ENCODE data around the gene DNAAF5.

DNA sequence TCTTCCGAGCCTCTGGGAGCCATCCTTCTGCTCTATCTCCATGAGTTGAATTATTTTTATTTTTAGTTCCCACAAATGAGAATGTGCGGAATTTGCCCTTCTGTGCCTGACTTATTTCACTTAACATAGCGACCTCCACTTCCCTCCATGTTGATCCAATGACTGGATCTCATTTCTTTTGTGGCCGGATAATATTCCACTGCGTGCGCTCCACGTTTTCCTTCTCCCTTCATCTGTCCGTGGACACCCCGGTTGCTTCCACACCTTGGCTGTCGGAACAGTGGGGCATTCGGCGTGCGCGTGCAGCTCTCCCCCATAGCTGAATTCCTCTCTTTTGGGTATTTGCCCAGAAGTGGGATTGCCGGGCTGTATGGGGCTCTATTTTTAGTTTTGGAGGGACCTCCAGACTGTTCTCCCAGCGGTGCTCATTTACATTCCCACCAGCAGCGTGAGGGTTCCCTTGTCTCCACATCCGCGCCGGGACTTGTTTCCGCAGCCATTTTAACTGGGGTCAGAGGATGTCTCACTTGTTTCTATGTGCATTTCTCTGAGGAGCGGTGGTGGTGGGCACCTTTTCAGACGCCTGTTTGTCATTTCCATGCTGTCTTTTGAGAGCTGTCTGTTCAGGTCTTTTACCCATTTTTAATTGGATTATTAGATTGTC is 54.8 kb downstream of the DNAAF5 start:
- TF ChIP-seq ZBTB7B (CRISPR knock-in tag; IDR thresholded peaks at IDR 0.05) (no peak), ZNF333 (CRISPR knock-in tag; IDR thresholded peaks at IDR 0.05; ENCODE audit: borderline replicate concordance) (no peak), ISL2 (CRISPR knock-in tag; IDR thresholded peaks at IDR 0.05) (no peak), CBX5 (CRISPR knock-in tag; IDR thresholded peaks at IDR 0.05; ENCODE audit: borderline replicate concordance) (no peak), KLF16 (CRISPR knock-in tag; IDR thresholded peaks at IDR 0.05) (no peak), ZNF335 (CRISPR knock-in tag; IDR thresholded peaks at IDR 0.05) (no peak), TGIF2 (CRISPR knock-in tag; IDR thresholded peaks at IDR 0.05) (no peak), ZKSCAN1 (IDR thresholded peaks at IDR 0.05; ENCODE audit: low read length) (no peak)
- TF ChIP-seq, protein P1, sequence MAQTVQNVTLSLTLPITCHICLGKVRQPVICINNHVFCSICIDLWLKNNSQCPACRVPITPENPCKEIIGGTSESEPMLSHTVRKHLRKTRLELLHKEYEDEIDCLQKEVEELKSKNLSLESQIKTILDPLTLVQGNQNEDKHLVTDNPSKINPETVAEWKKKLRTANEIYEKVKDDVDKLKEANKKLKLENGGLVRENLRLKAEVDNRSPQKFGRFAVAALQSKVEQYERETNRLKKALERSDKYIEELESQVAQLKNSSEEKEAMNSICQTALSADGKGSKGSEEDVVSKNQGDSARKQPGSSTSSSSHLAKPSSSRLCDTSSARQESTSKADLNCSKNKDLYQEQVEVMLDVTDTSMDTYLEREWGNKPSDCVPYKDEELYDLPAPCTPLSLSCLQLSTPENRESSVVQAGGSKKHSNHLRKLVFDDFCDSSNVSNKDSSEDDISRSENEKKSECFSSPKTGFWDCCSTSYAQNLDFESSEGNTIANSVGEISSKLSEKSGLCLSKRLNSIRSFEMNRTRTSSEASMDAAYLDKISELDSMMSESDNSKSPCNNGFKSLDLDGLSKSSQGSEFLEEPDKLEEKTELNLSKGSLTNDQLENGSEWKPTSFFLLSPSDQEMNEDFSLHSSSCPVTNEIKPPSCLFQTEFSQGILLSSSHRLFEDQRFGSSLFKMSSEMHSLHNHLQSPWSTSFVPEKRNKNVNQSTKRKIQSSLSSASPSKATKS (CRISPR knock-in tag; IDR thresholded peaks at IDR 0.05), result no peak
- TF ChIP-seq, protein P2, sequence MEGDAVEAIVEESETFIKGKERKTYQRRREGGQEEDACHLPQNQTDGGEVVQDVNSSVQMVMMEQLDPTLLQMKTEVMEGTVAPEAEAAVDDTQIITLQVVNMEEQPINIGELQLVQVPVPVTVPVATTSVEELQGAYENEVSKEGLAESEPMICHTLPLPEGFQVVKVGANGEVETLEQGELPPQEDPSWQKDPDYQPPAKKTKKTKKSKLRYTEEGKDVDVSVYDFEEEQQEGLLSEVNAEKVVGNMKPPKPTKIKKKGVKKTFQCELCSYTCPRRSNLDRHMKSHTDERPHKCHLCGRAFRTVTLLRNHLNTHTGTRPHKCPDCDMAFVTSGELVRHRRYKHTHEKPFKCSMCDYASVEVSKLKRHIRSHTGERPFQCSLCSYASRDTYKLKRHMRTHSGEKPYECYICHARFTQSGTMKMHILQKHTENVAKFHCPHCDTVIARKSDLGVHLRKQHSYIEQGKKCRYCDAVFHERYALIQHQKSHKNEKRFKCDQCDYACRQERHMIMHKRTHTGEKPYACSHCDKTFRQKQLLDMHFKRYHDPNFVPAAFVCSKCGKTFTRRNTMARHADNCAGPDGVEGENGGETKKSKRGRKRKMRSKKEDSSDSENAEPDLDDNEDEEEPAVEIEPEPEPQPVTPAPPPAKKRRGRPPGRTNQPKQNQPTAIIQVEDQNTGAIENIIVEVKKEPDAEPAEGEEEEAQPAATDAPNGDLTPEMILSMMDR (CRISPR knock-in tag; IDR thresholded peaks at IDR 0.05), result no peak
- TF ChIP-seq, protein P3, sequence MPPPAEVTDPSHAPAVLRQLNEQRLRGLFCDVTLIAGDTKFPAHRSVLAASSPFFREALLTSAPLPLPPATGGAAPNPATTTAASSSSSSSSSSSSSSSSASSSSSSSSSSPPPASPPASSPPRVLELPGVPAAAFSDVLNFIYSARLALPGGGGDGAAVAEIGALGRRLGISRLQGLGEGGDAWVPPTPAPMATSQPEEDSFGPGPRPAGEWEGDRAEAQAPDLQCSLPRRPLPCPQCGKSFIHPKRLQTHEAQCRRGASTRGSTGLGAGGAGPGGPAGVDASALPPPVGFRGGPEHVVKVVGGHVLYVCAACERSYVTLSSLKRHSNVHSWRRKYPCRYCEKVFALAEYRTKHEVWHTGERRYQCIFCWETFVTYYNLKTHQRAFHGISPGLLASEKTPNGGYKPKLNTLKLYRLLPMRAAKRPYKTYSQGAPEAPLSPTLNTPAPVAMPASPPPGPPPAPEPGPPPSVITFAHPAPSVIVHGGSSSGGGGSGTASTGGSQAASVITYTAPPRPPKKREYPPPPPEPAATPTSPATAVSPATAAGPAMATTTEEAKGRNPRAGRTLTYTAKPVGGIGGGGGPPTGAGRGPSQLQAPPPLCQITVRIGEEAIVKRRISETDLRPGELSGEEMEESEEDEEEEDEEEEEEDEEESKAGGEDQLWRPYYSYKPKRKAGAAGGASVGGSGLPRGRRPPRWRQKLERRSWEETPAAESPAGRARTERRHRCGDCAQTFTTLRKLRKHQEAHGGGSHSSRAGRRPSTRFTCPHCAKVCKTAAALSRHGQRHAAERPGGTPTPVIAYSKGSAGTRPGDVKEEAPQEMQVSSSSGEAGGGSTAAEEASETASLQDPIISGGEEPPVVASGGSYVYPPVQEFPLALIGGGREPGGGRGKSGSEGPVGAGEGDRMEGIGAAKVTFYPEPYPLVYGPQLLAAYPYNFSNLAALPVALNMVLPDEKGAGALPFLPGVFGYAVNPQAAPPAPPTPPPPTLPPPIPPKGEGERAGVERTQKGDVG (CRISPR knock-in tag; IDR thresholded peaks at IDR 0.05; ENCODE audit: borderline replicate concordance), result no peak
- TF ChIP-seq, protein P4, sequence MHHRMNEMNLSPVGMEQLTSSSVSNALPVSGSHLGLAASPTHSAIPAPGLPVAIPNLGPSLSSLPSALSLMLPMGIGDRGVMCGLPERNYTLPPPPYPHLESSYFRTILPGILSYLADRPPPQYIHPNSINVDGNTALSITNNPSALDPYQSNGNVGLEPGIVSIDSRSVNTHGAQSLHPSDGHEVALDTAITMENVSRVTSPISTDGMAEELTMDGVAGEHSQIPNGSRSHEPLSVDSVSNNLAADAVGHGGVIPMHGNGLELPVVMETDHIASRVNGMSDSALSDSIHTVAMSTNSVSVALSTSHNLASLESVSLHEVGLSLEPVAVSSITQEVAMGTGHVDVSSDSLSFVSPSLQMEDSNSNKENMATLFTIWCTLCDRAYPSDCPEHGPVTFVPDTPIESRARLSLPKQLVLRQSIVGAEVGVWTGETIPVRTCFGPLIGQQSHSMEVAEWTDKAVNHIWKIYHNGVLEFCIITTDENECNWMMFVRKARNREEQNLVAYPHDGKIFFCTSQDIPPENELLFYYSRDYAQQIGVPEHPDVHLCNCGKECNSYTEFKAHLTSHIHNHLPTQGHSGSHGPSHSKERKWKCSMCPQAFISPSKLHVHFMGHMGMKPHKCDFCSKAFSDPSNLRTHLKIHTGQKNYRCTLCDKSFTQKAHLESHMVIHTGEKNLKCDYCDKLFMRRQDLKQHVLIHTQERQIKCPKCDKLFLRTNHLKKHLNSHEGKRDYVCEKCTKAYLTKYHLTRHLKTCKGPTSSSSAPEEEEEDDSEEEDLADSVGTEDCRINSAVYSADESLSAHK (CRISPR knock-in tag; IDR thresholded peaks at IDR 0.05; ENCODE audit: borderline replicate concordance), result no peak

All from HepG2 (cell line).